ENCODE measurements around the gene ITGA1.
A peak's percentile ranks its signal among the peaks of the same experiment; 100 is the strongest.
"Not testable (repeated sequence)": the region's sequence is repeated elsewhere in the genome, so short reads cannot be mapped to it uniquely, and the experiment has no call there.

The ITGA1 gene

GRCh38 chr5:52814352-52815148, 26.8 kb downstream of the ITGA1 start:
- Mint-ChIP-seq H3K36me3 (no peaks in the 10 kb centered on the region), H3K27me3 (no peaks in the 10 kb centered on the region), H3K4me1 (peaks cover 2 to 7% of the 10 kb centered on the region in 2 donors), H3K27ac (no peak overlapping the region), H3K9me3 (no peaks in the 10 kb centered on the region), H3K4me3 (no peak overlapping the region)
- DNase-seq (no peak), ATAC-seq (replicated peaks) (no peak)

GRCh38 chr5:52817818-52818217, 30.1 kb downstream of the ITGA1 start:
- Mint-ChIP-seq H3K27me3 (peaks cover 3 to 6% of the 10 kb centered on the region in 2 donors), H3K27ac (no peak overlapping the region), H3K4me3 (no peak overlapping the region)

GRCh38 chr5:52818360-52818759, 30.6 kb downstream of the ITGA1 start:
- H3K9me3 Mint-ChIP-seq: no peaks in the 10 kb centered on the region
- H3K27me3 Mint-ChIP-seq: peaks cover 3 to 6% of the 10 kb centered on the region in 2 donors
- no peak overlapping the region for H3K4me3 Mint-ChIP-seq
- no peaks in the 10 kb centered on the region for H3K36me3 Mint-ChIP-seq
- H3K27ac Mint-ChIP-seq: no peak overlapping the region
- ATAC-seq (replicated peaks) (no peak), DNase-seq (no peak)
- H3K4me1 Mint-ChIP-seq: no peaks in the 10 kb centered on the region

More at GRCh38 chr5:52817818-52818217, 30.1 kb downstream of the ITGA1 start:
- H3K4me1 Mint-ChIP-seq: no peaks in the 10 kb centered on the region
- no peak for DNase-seq
- no peaks in the 10 kb centered on the region for H3K36me3 Mint-ChIP-seq
- no peaks in the 10 kb centered on the region for H3K9me3 Mint-ChIP-seq
- ATAC-seq (replicated peaks): no peak

- not testable (repeated sequence) for H3K36me3 Mint-ChIP-seq; DNase-seq; H3K9me3 Mint-ChIP-seq; H3K4me1 Mint-ChIP-seq; H3K27ac Mint-ChIP-seq; H3K4me3 Mint-ChIP-seq; ATAC-seq (replicated peaks); H3K27me3 Mint-ChIP-seq
Observed at GRCh38 chr5:52818807-52819206, 31.1 kb downstream of the ITGA1 start.

- ATAC-seq (replicated peaks) (no peak), DNase-seq (no peak)
- H3K4me1 Mint-ChIP-seq: no peaks in the 10 kb centered on the region
- H3K4me3 Mint-ChIP-seq: no peak overlapping the region
- peaks cover 3 to 6% of the 10 kb centered on the region in 2 donors for H3K27me3 Mint-ChIP-seq
- no peaks in the 10 kb centered on the region for H3K36me3 Mint-ChIP-seq
- no peaks in the 10 kb centered on the region for H3K9me3 Mint-ChIP-seq
- no peak overlapping the region for H3K27ac Mint-ChIP-seq
Observed at GRCh38 chr5:52821901-52822300, 34.2 kb downstream of the ITGA1 start.

- H3K27ac Mint-ChIP-seq: no peak overlapping the region
- H3K27me3 Mint-ChIP-seq: peaks cover 3 to 6% of the 10 kb centered on the region in 2 donors
- H3K9me3 Mint-ChIP-seq: peaks cover 0 to under 1% of the 10 kb centered on the region in 2 donors
- DNase-seq (no peak), ATAC-seq (replicated peaks) (no peak)
- no peak overlapping the region for H3K4me3 Mint-ChIP-seq
- no peaks in the 10 kb centered on the region for H3K4me1 Mint-ChIP-seq
- no peaks in the 10 kb centered on the region for H3K36me3 Mint-ChIP-seq
Observed at GRCh38 chr5:52822437-52822836, 34.7 kb downstream of the ITGA1 start.

- no peaks in the 10 kb centered on the region for H3K36me3 Mint-ChIP-seq
- H3K4me1 Mint-ChIP-seq: no peaks in the 10 kb centered on the region
- DNase-seq (no peak), ATAC-seq (replicated peaks) (no peak)
- peaks cover 6% of the 10 kb centered on the region in 2 donors for H3K27me3 Mint-ChIP-seq
- H3K4me3 Mint-ChIP-seq: no peak overlapping the region
- peaks cover 0 to 1% of the 10 kb centered on the region in 2 donors for H3K9me3 Mint-ChIP-seq
- no peak overlapping the region for H3K27ac Mint-ChIP-seq
Observed at GRCh38 chr5:52824827-52825226, 37.1 kb downstream of the ITGA1 start.

- Mint-ChIP-seq H3K4me3 (no peak overlapping the region), H3K9me3 (peaks cover 0 to 1% of the 10 kb centered on the region in 2 donors), H3K4me1 (no peaks in the 10 kb centered on the region), H3K36me3 (no peaks in the 10 kb centered on the region), H3K27me3 (peaks cover 6% of the 10 kb centered on the region in 2 donors), H3K27ac (no peak overlapping the region)
- no peak for DNase-seq
- peak; percentile 55 to 60 for ATAC-seq (replicated peaks)
Observed at GRCh38 chr5:52825826-52826225, 38.1 kb downstream of the ITGA1 start.

GRCh38 chr5:52827815-52828214, 40.1 kb downstream of the ITGA1 start:
- Mint-ChIP-seq H3K36me3 (no peaks in the 10 kb centered on the region), H3K4me3 (no peak overlapping the region), H3K27me3 (peaks cover 0 to 3% of the 10 kb centered on the region in 2 donors)

GRCh38 chr5:52829664-52830063, 41.9 kb downstream of the ITGA1 start:
- Mint-ChIP-seq H3K4me3 (no peak overlapping the region), H3K9me3 (peaks cover 0 to 1% of the 10 kb centered on the region in 2 donors), H3K4me1 (no peaks in the 10 kb centered on the region), H3K36me3 (no peaks in the 10 kb centered on the region), H3K27me3 (peaks cover 0 to 3% of the 10 kb centered on the region in 2 donors), H3K27ac (no peak overlapping the region)
- ATAC-seq (replicated peaks) (no peak), DNase-seq (no peak)

More at GRCh38 chr5:52827815-52828214, 40.1 kb downstream of the ITGA1 start:
- no peak for DNase-seq
- peaks cover 0 to 1% of the 10 kb centered on the region in 2 donors for H3K9me3 Mint-ChIP-seq
- no peak for ATAC-seq (replicated peaks)
- H3K4me1 Mint-ChIP-seq: no peaks in the 10 kb centered on the region
- no peak overlapping the region for H3K27ac Mint-ChIP-seq

GRCh38 chr5:52830650-52831049, 42.9 kb downstream of the ITGA1 start:
- no peaks in the 10 kb centered on the region for H3K36me3 Mint-ChIP-seq
- no peak overlapping the region for H3K4me3 Mint-ChIP-seq
- peaks cover 0 to 1% of the 10 kb centered on the region in 2 donors for H3K9me3 Mint-ChIP-seq
- H3K27me3 Mint-ChIP-seq: peaks cover 0 to 3% of the 10 kb centered on the region in 2 donors
- DNase-seq (no peak), ATAC-seq (replicated peaks) (no peak)
- H3K4me1 Mint-ChIP-seq: no peaks in the 10 kb centered on the region
- no peak overlapping the region for H3K27ac Mint-ChIP-seq

GRCh38 chr5:52831786-52832511, 44.2 kb downstream of the ITGA1 start:
- Mint-ChIP-seq H3K36me3 (no peaks in the 10 kb centered on the region), H3K4me3 (no peak overlapping the region), H3K27ac (no peak overlapping the region), H3K27me3 (peaks cover 0 to 3% of the 10 kb centered on the region in 2 donors), H3K9me3 (peaks cover 0 to 1% of the 10 kb centered on the region in 2 donors), H3K4me1 (no peaks in the 10 kb centered on the region)
- ATAC-seq (replicated peaks) (no peak), DNase-seq (no peak)

GRCh38 chr5:52834320-52834719, 46.6 kb downstream of the ITGA1 start:
- Mint-ChIP-seq H3K27ac (no peak overlapping the region), H3K9me3 (no peaks in the 10 kb centered on the region), H3K4me1 (no peaks in the 10 kb centered on the region), H3K27me3 (no peaks in the 10 kb centered on the region), H3K4me3 (no peak overlapping the region), H3K36me3 (no peaks in the 10 kb centered on the region)
- DNase-seq (no peak), ATAC-seq (replicated peaks) (no peak)

- Mint-ChIP-seq H3K27ac (no peak overlapping the region), H3K9me3 (no peaks in the 10 kb centered on the region), H3K36me3 (no peaks in the 10 kb centered on the region), H3K4me3 (no peak overlapping the region), H3K27me3 (no peaks in the 10 kb centered on the region), H3K4me1 (no peaks in the 10 kb centered on the region)
- DNase-seq: no peak
- no peak for ATAC-seq (replicated peaks)
Observed at GRCh38 chr5:52837068-52837467, 49.4 kb downstream of the ITGA1 start.

- Mint-ChIP-seq H3K4me1 (no peaks in the 10 kb centered on the region), H3K27me3 (no peaks in the 10 kb centered on the region)
- no peak for ATAC-seq (replicated peaks)
Observed at GRCh38 chr5:52837591-52838001, 49.9 kb downstream of the ITGA1 start.

More at GRCh38 chr5:52837591-52838001, 49.9 kb downstream of the ITGA1 start:
- Mint-ChIP-seq H3K36me3 (no peaks in the 10 kb centered on the region), H3K9me3 (no peaks in the 10 kb centered on the region), H3K4me3 (no peak overlapping the region), H3K27ac (no peak overlapping the region)
- DNase-seq: no peak
